ENCODE results near the gene WDR5B.

DNA sequence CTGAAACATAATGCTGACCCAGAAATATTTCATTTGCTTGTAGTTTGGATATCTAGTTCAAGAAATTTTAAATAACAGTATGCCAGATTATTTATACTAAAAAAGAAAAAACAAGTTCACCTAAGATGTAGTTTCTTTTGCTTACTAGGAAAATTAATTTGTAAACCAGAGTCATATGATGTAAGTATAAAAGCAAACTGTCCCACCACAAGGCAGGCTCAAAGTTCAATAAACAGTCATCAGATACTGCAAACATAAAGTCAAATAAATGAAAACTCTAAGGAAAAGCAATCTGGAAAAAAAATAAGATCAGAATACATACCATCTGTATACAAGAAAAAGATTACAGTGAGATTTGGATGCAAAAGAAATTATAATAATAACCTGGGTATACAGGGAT, 40.2 kb upstream of the WDR5B start:
- TF ChIP-seq YY1 (IDR thresholded peaks at IDR 0.05; ENCODE audit: insufficient read depth, insufficient read length) (no peak), ZNF274 (IDR thresholded peaks at IDR 0.05; ENCODE audit: low read depth, low read length) (no peak), SUZ12 (IDR thresholded peaks at IDR 0.05; ENCODE audit: extremely low read depth, insufficient read depth, insufficient read length) (no peak)
